Measurements from ENCODE around the gene PRKCA.

Gene PRKCA

DNA sequence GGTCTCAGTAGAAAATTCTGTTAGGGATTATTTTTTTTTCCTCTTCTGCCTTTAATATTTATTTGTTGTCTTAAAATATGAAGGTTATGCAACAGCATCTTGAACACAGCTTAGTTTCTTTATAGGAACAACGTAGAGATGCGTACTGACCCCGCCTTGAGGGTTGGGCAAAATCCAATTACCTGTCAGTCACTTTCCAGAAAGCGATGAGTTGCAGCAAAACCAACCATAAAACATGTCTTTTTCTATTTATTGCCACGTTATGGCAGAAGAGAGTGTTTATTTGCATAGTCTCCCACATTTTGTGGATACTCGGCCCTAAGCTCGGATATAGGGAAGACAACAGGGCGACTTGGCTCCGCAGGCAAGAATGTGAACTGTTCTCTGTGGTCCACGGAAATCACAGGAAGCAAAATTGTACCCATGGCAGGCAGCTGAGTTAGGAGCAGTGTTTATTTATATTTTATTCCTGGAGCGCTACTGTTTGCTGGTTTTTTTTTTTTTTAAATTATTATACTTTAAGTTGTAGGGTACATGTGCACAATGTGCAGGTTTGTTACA, 488.2 kb downstream of the PRKCA start:
- Histone ChIP-seq H3K9me3 (ENCODE audit: control insufficient read depth, insufficient read depth, low read length) (no peaks in the 10 kb centered on the region), H3K4me1 (ENCODE audit: control insufficient read depth, insufficient read depth, low read length) (no peaks in the 10 kb centered on the region), H3K4me3 (ENCODE audit: low read length) (no peak overlapping the region), H3K27ac (ENCODE audit: low read length) (no peak overlapping the region), H3K27me3 (ENCODE audit: control insufficient read depth, insufficient read depth, low read length) (no peaks in the 10 kb centered on the region), H3K36me3 (ENCODE audit: control insufficient read depth, insufficient read depth, low read length) (no peaks in the 10 kb centered on the region)
- DNase-seq (ENCODE audit: low read depth, low spot score), result no peak
- WGBS (ENCODE audit: insufficient coverage, insufficient read length), result no CpG with 5 or more reads among the region's 11 CpGs

DNA sequence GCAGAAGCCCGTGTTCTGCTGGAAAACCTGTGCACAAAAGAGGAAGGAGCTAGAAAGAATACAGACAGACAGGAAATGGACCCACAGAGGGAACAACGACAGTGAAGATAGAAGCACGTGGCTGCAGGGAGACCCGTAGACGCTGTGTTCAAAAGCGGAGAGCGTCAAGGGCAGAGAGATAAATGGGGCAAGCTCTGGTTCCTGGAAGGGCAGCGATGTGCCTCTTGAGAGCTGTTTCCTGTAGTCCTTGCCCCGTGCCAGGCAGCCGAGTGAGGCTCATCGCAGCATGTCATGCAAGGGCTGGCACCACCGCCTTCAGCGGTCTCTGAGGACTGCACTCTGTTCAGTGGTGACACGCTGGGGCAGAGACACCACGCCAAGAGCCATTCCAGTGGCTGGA, 488.9 kb downstream of the PRKCA start:
- Histone ChIP-seq H3K36me3 (ENCODE audit: control insufficient read depth, insufficient read depth, low read length) (no peaks in the 10 kb centered on the region), H3K9me3 (ENCODE audit: control insufficient read depth, insufficient read depth, low read length) (no peaks in the 10 kb centered on the region), H3K4me3 (ENCODE audit: low read length) (no peak overlapping the region; the same call in 1 of the 2 replicates), H3K4me1 (ENCODE audit: control insufficient read depth, insufficient read depth, low read length) (no peaks in the 10 kb centered on the region), H3K27ac (ENCODE audit: low read length) (no peak overlapping the region), H3K27me3 (ENCODE audit: control insufficient read depth, insufficient read depth, low read length) (no peaks in the 10 kb centered on the region)
- no peak for DNase-seq (ENCODE audit: low read depth, low spot score)
- no CpG with 5 or more reads among the region's 15 CpGs for WGBS (ENCODE audit: insufficient coverage, insufficient read length)

DNA sequence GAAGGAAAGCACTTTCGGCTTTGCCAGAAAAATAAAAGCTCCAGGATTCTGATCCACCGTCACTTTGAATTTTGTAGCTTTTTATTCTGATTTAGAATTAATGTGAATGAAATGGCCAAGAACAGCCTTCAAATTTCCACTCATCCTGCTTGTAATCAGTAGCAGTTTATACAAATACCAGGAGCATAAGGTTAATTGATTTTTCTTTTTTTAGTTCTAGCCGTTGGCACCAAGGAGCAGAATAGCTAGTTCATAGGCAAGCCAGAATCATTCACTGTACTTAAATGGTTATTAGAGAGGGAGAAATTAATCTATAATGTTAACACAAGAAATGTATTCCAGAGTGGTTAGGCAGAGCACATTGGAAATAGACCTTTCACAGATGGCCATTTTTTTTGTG, 491.4 kb downstream of the PRKCA start:
- H3K27ac ChIP-seq (ENCODE audit: low read length), result no peak overlapping the region
- DNase-seq (ENCODE audit: low read depth, low spot score), result no peak
- no peaks in the 10 kb centered on the region for H3K27me3 ChIP-seq (ENCODE audit: control insufficient read depth, insufficient read depth, low read length)
- H3K4me3 ChIP-seq (ENCODE audit: low read length), result no peak overlapping the region
- H3K4me1 ChIP-seq (ENCODE audit: control insufficient read depth, insufficient read depth, low read length), result no peaks in the 10 kb centered on the region
- WGBS (ENCODE audit: insufficient coverage, insufficient read length), result no CpG with 5 or more reads among the region's 3 CpGs
- H3K36me3 ChIP-seq (ENCODE audit: control insufficient read depth, insufficient read depth, low read length), result no peaks in the 10 kb centered on the region
- no peaks in the 10 kb centered on the region for H3K9me3 ChIP-seq (ENCODE audit: control insufficient read depth, insufficient read depth, low read length)

DNA sequence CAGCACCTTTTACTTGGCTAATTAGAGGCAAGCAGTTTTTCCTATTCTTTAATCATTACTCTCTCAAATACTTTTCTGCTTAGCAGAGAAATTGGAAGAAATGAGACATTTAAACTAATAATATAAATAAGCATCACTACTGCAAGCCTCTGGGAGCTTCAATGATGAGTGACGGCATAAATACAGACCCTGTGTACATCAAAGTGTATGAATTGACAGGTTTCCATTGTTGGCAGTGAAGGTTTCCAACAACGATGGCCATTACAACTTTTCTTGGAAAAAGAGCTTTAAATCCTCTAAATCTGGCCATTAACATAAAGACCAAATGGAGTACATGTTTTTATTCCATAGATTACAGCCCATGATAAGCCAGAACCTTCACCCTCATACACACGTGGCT, 493.1 kb downstream of the PRKCA start:
- WGBS (ENCODE audit: insufficient coverage, insufficient read length), result no CpG with 5 or more reads among the region's 3 CpGs
- Histone ChIP-seq H3K4me1 (ENCODE audit: control insufficient read depth, insufficient read depth, low read length) (no peaks in the 10 kb centered on the region), H3K36me3 (ENCODE audit: control insufficient read depth, insufficient read depth, low read length) (no peaks in the 10 kb centered on the region), H3K27ac (ENCODE audit: low read length) (no peak overlapping the region), H3K9me3 (ENCODE audit: control insufficient read depth, insufficient read depth, low read length) (no peaks in the 10 kb centered on the region), H3K27me3 (ENCODE audit: control insufficient read depth, insufficient read depth, low read length) (no peaks in the 10 kb centered on the region), H3K4me3 (ENCODE audit: low read length) (no peak overlapping the region)
- no peak for DNase-seq (ENCODE audit: low read depth, low spot score)

DNA sequence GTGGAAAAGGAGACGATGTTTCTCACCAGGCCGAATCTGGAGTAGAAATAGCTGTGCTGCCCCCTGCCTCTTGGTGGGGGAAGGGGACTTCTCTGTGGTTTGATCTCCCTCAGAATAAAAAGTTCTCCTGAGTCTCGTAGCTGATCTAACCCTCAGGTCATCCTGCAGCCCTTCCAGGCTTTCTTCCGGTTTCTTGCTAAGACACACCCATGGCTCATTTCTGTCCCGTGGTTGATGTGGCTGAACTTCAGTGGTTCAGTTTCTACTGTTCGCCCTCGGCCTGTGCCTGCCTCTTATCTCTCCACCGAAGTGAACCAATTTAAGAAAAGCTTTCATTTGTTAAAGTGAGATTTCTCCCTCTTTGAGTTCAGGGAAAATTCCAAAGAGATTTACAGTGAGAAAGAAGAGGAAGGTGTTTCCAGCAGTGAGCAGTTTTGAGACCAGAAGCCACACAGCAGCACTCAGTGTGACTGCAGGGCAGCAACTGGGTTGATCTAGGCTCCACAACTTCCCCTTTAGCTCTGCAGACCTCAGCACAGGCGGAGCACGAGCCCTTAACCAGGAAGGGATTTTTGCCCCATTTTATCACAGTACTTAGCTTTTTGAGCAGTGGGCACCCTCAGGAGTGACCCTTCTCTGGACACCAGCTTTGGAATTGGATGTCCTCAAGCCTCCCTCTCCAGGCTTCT, 497.6 kb downstream of the PRKCA start:
- no CpG with 5 or more reads among the region's 10 CpGs for WGBS (ENCODE audit: insufficient coverage, insufficient read length)
- no peaks in the 10 kb centered on the region for H3K9me3 ChIP-seq (ENCODE audit: control insufficient read depth, insufficient read depth, low read length)
- H3K27me3 ChIP-seq (ENCODE audit: control insufficient read depth, insufficient read depth, low read length), result no peaks in the 10 kb centered on the region
- peaks cover 5% of the 10 kb centered on the region; the same call in 1 of the 2 replicates for H3K4me1 ChIP-seq (ENCODE audit: control insufficient read depth, insufficient read depth, low read length)
- H3K36me3 ChIP-seq (ENCODE audit: control insufficient read depth, insufficient read depth, low read length), result no peaks in the 10 kb centered on the region
- H3K4me3 ChIP-seq (ENCODE audit: low read length), result no peak overlapping the region
- H3K27ac ChIP-seq (ENCODE audit: low read length), result no peak overlapping the region
- no peak for DNase-seq (ENCODE audit: low read depth, low spot score)

DNA sequence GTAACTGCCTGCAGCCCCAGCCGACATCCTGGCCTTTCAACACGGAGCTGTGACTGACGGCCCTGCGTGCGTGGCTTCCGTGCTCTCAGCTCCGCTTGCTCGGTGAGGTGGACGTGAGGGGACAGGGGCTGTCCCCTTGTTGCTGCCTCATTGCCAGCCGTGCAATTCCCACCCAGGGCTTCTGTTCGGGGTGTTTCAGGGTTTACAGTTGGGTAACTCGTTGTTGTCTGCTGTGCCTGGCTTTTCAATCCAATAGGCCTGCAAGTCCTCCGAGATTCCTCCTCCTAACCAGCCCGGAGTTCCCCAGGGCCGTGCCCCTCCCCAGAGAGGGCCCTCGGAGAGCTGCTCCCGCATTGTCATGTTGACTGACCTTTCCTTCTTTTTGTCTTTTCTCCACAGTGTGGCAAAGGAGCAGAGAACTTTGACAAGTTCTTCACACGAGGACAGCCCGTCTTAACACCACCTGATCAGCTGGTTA, 501.1 kb downstream of the PRKCA start:
- H3K4me1 ChIP-seq (ENCODE audit: control insufficient read depth, insufficient read depth, low read length), result peaks cover 5% of the 10 kb centered on the region; the same call in 1 of the 2 replicates
- no peaks in the 10 kb centered on the region for H3K36me3 ChIP-seq (ENCODE audit: control insufficient read depth, insufficient read depth, low read length)
- no peak overlapping the region for H3K4me3 ChIP-seq (ENCODE audit: low read length)
- no peaks in the 10 kb centered on the region for H3K27me3 ChIP-seq (ENCODE audit: control insufficient read depth, insufficient read depth, low read length)
- peak; percentile 16 for DNase-seq (ENCODE audit: low read depth, low spot score)
- H3K27ac ChIP-seq (ENCODE audit: low read length), result no peak overlapping the region
- no CpG with 5 or more reads among the region's 19 CpGs for WGBS (ENCODE audit: insufficient coverage, insufficient read length)
- H3K9me3 ChIP-seq (ENCODE audit: control insufficient read depth, insufficient read depth, low read length), result no peaks in the 10 kb centered on the region

DNA sequence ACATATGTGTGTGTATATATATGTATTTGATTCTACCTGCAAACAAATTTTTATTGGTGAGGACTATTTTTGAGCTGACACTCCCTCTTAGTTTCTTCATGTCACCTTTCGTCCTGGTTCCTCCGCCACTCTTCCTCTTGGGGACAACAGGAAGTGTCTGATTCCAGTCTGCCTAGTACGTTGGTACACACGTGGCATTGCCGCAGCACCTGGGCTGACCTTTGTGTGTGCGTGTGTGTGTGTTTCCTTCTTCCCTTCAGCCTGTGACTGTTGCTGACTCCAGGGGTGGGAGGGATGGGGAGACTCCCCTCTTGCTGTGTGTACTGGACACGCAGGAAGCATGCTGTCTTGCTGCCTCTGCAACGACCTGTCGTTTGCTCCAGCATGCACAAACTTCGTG, 503.2 kb downstream of the PRKCA start:
- H3K27ac ChIP-seq (ENCODE audit: low read length), result no peak overlapping the region
- H3K27me3 ChIP-seq (ENCODE audit: control insufficient read depth, insufficient read depth, low read length), result no peaks in the 10 kb centered on the region
- H3K9me3 ChIP-seq (ENCODE audit: control insufficient read depth, insufficient read depth, low read length), result no peaks in the 10 kb centered on the region
- no CpG with 5 or more reads among the region's 10 CpGs for WGBS (ENCODE audit: insufficient coverage, insufficient read length)
- peaks cover 5% of the 10 kb centered on the region; the same call in 1 of the 2 replicates for H3K4me1 ChIP-seq (ENCODE audit: control insufficient read depth, insufficient read depth, low read length)
- H3K36me3 ChIP-seq (ENCODE audit: control insufficient read depth, insufficient read depth, low read length), result no peaks in the 10 kb centered on the region
- H3K4me3 ChIP-seq (ENCODE audit: low read length), result no peak overlapping the region
- DNase-seq (ENCODE audit: low read depth, low spot score), result no peak

DNA sequence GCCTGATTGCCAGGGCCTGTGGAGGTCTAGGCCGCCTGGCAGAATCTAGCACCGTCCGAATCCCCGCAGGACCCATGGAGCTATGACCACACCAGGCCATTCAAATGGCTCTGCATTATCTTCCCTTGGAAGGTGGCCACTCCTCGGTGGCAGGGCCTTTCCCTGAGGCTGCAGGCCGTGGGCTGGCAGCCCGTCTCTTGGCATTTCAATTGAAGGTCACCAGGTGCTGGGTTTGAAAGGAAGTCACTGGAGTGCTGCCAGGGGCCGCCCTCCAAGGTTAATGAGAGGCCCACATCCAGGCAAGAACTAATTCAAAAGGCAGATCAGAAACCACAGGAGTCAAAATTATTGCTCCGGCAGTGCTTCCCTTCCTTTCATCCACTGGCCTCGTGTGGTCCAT, 504.8 kb downstream of the PRKCA start:
- Histone ChIP-seq H3K36me3 (ENCODE audit: control insufficient read depth, insufficient read depth, low read length) (no peaks in the 10 kb centered on the region), H3K4me1 (ENCODE audit: control insufficient read depth, insufficient read depth, low read length) (peaks cover 5% of the 10 kb centered on the region; the same call in 1 of the 2 replicates), H3K27ac (ENCODE audit: low read length) (no peak overlapping the region), H3K4me3 (ENCODE audit: low read length) (no peak overlapping the region), H3K27me3 (ENCODE audit: control insufficient read depth, insufficient read depth, low read length) (no peaks in the 10 kb centered on the region), H3K9me3 (ENCODE audit: control insufficient read depth, insufficient read depth, low read length) (no peaks in the 10 kb centered on the region)
- WGBS (ENCODE audit: insufficient coverage, insufficient read length), result no CpG with 5 or more reads among the region's 10 CpGs
- DNase-seq (ENCODE audit: low read depth, low spot score), result no peak

DNA sequence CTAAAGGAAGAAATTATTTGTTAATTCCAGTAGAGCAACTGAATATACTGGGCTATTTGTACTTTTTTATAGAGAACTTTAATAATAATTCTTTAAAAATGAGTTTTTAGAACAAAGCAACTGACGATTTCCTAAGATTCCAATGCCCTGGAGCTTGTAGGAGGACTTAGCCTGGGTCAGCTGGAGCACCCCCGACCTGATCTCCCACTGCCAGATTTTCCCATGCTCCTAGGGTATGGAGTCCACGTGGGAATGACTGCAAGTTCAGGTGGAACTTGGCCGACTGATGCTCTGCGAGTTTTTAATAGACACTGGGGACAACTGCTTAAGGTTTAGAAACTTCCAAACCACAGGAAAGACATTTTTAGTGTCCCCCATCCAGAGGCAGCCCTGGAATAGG, 507.0 kb downstream of the PRKCA start:
- WGBS (ENCODE audit: insufficient coverage, insufficient read length), result no CpG with 5 or more reads among the region's 5 CpGs
- H3K9me3 ChIP-seq (ENCODE audit: control insufficient read depth, insufficient read depth, low read length), result no peaks in the 10 kb centered on the region
- no peaks in the 10 kb centered on the region for H3K27me3 ChIP-seq (ENCODE audit: control insufficient read depth, insufficient read depth, low read length)
- no peak overlapping the region for H3K27ac ChIP-seq (ENCODE audit: low read length)
- no peak for DNase-seq (ENCODE audit: low read depth, low spot score)
- no peak overlapping the region for H3K4me3 ChIP-seq (ENCODE audit: low read length)
- no peaks in the 10 kb centered on the region for H3K36me3 ChIP-seq (ENCODE audit: control insufficient read depth, insufficient read depth, low read length)
- no peaks in the 10 kb centered on the region for H3K4me1 ChIP-seq (ENCODE audit: control insufficient read depth, insufficient read depth, low read length)

DNA sequence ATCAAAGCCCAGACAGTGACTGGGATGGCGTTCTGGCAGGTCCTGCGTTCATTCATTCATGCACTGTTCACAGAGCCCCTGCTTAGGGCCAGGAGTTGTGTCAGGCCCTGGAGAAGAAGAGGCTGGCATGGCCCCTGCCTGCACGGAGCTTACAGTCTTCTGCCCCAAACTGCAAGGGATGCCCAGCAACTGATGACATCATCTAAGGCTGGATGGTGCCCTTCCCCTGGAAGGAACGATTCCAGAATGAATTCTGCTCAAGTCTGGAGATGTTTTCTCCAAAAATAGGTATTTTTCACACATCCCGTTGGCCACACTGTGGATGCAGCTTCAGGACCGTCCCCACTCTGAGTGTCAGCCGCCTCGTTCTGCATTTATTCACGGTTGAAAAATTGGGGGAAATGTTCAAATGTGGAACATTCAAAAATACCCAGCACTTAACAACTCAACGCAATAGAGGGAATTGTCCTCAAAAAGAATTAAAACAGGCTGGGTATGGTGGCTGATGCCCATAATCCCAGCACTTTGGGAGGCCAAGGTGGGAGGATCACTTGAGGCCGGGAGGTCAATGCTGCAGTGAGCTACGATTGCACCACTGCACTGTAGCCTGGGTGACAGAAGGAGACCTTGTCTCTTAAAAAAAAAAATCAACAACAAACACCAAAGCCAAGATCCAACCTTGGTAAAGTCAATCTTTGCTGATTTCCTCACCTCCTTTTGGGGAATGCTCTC, 508.7 kb downstream of the PRKCA start:
- Histone ChIP-seq H3K27ac (ENCODE audit: low read length) (no peak overlapping the region), H3K4me3 (ENCODE audit: low read length) (no peak overlapping the region), H3K36me3 (ENCODE audit: control insufficient read depth, insufficient read depth, low read length) (no peaks in the 10 kb centered on the region), H3K27me3 (ENCODE audit: control insufficient read depth, insufficient read depth, low read length) (no peaks in the 10 kb centered on the region), H3K4me1 (ENCODE audit: control insufficient read depth, insufficient read depth, low read length) (no peaks in the 10 kb centered on the region), H3K9me3 (ENCODE audit: control insufficient read depth, insufficient read depth, low read length) (no peaks in the 10 kb centered on the region)
- no CpG with 5 or more reads among the region's 12 CpGs for WGBS (ENCODE audit: insufficient coverage, insufficient read length)
- DNase-seq (ENCODE audit: low read depth, low spot score), result no peak

Data from iPS DF 6.9 (cell line).